RWPE1 (cell line): Measurements from ENCODE around the gene ASPSCR1.

Experiments used
- CTCF ChIA-PET: fragments of 350-600 bp; sonication (Branson Sonifier 250); formaldehyde crosslinking; extraction: SDS; loops from one replicate; lab custom pipeline; 2021; lab: Yijun Ruan, JAX
- POLR2A ChIA-PET: fragments of 400-600 bp; formaldehyde crosslinking; extraction: SDS; loops from one replicate; lab custom pipeline; 2020; ENCODE audit warnings: antibody characterized with exemption; ENCODE audit not compliant: low non-redundant PET; lab: Yijun Ruan, JAX
- DNase-seq: peaks from one replicate; pipeline ENCODE4 v3.0.0; 2012; ENCODE audit warnings: low spot score
- H3K27ac ChIP-seq: fragments of 450-650 bp; 2 replicates; pipeline ENCODE4 v1.5.1; 2017
- CTCF ChIP-seq: fragments of 450-650 bp; conservative IDR thresholded peaks from 2 replicates; pipeline ENCODE4 v1.5.1; 2017; ENCODE audit warnings: low read depth, mild to moderate bottlenecking

Gene ASPSCR1

GRCh38 chr17:82050761-82051641, 73.6 kb downstream of the ASPSCR1 start:
- no peak for TF ChIP-seq CTCF
- CTCF ChIA-PET, result interaction anchor here (2.3 kb wide), 1 partner anchor 21 kb away, joined by 8 read pairs; no protein-coding TSS in a partner anchor
- no peak for DNase-seq
- POLR2A ChIA-PET, result interaction anchor here (1.2 to 1.3 kb wide), 2 partner anchors 13 to 17 kb away, joined by 3 to 4 read pairs; partner anchors contain the start of gene DCXR
- H3K27ac ChIP-seq, result peak overlapping the region; percentile 79

DNA sequence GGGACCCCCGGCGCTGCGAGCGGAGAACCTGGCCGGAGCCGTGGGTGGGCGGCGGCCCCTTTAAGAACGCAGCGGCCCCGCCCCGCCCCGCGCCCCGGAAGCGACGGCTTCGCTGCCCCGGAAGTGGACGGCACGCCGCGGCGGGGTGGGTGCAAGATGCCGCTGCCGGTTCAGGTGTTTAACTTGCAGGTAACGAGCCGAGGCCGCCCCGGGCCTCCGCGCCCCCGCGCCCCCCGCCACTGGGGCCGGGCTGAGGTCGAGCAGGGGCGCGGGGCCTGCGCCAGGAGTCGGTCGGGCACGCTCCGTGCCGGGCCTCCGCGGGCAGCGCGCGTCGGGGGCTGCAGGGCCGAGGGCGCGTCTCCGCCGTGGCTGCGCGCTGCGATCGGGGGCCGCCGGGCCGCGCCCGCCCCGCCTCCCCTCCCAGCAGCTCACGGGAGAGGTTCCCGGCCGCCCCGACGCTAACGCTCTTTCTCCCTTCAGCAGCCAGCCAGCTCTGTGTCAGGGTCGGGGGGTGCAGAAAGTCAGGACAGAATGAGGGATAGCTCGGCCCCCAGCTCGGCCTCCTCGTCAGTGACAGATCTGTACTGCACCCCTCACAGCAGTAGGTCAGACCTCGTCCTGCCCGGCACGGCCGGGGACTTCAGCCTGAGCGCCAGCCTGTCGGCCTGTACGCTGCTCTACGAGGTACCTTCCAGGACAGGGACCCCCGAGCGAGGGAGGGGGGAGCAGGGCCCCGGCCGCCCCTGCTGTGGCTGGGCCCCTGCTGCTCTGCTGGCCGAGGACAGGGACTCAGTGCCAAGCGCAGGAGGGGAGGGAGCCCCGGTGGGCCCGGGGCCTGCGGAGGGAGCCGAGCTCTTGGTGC, 74.6 kb downstream of the ASPSCR1 start, which contains the start of the genes GPS1 and RFNG:
TSS of gene GPS1 (plus strand) at position 123 of the 862 bp plus-strand sequence. CDS start at position 157, 34 bp downstream.
TSS of gene RFNG (minus strand) at position 36 of the 862 bp plus-strand sequence. CDS start 45 bp downstream, outside the sequence.
- ChIA-PET POLR2A (interaction anchor here (0.9 kb wide), 1 partner anchor 13 kb away, joined by 4 read pairs; no protein-coding TSS in a partner anchor), CTCF (no interaction called here)
- H3K27ac ChIP-seq, result peak within 1 kb of the TSS; percentile 79

DNA sequence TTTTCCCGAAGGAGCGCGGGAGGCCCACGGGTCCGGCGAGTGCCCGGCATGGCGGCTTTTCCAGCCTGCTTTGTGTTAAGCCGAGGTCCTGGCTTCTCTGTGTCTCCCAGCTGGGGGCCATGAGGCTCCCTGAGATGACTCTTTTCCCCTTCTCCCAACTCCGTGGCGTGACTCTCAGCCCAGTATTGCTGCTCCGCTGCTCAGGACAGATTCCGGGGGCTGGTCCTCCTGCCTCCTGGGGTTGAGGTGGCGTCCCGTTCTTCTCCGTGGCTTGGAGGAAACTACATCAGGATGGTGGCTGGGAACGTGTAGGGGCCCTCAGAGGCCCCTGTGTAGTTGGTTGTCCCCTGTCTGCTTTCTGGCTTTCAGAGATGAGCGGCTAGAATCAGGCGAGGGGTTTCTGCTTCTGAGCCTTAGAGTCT, 75.2 kb downstream of the ASPSCR1 start:
- DNase-seq, result no peak
- ChIA-PET POLR2A (interaction anchor here (0.9 kb wide), 1 partner anchor 12 kb away, joined by 4 read pairs; no protein-coding TSS in a partner anchor), CTCF (interaction anchor here (2.0 kb wide), 1 partner anchor 22 kb away, joined by 5 read pairs; no protein-coding TSS in a partner anchor)
- H3K27ac ChIP-seq, result peak overlapping the region; percentile 79
- no peak for TF ChIP-seq CTCF

More for the DNA sequence above, 74.6 kb downstream of the ASPSCR1 start, which contains the start of the genes GPS1 and RFNG:
- peak; percentile 68 for DNase-seq
- TF ChIP-seq CTCF, result no peak

DNA sequence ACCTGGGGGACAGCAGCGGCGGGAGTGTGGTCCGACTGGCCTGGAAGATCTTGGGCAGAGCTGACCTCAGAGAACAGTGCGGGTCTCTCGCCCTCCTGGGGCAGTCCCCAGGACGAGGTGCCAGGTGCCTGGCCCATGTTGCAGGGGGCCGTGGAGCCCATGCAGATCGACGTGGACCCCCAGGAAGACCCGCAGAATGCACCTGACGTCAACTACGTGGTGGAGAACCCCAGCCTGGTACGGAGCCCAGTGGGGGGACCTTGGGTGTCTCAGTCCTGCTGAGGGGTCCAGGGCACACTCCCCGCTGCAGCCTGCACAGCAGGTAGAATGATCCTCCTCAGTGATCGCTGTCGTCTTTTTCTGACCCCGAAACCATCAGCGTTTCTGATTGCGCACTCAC, 75.7 kb downstream of the ASPSCR1 start:
- ChIA-PET POLR2A (no interaction called here), CTCF (interaction anchor here (0.6 to 2.0 kb wide), 2 partner anchors 22 to 29 kb away, joined by 3 to 5 read pairs; no protein-coding TSS in a partner anchor)
- no peak for DNase-seq
- H3K27ac ChIP-seq, result peak overlapping the region; percentile 79
- no peak for TF ChIP-seq CTCF

- H3K27ac ChIP-seq, result peak overlapping the region; percentile 79
- POLR2A ChIA-PET, result no interaction called here
- no peak for TF ChIP-seq CTCF
- no peak for DNase-seq
- CTCF ChIA-PET, result interaction anchor here (0.6 to 2.0 kb wide), 2 partner anchors 23 to 28 kb away, joined by 3 to 5 read pairs; no protein-coding TSS in a partner anchor
These were observed 76.3 kb downstream of the ASPSCR1 start for GRCh38 chr17:82053556-82054263.
